Astrocyte of the cerebellum (primary cell): Measurements from ENCODE around the gene IL19.

ENCODE experiments used
- DNase-seq: peaks from one replicate; pipeline ENCODE4 v3.0.0-alpha.2; 2011; ENCODE audit warnings: low read depth
- H3K4me3 ChIP-seq: 2 replicates; pipeline ENCODE4 v1.5.1; 2011; ENCODE audit warnings: mild to moderate bottlenecking, low read depth, low read length, moderate library complexity
- in situ Hi-C: cut with HindIII; loops from 2 replicates; pipeline ENCODE4 v1.10.0; 2017; ENCODE audit warnings: low sequenced_read_pairs
- TF ChIP-seq, protein P1 (sequence below): IDR thresholded peaks from 2 replicates; pipeline ENCODE4 v1.5.1; 2012; ENCODE audit warnings: low read length, low read depth, moderate library complexity, mild to moderate bottlenecking; ENCODE audit errors: missing control alignments

Gene IL19

DNA sequence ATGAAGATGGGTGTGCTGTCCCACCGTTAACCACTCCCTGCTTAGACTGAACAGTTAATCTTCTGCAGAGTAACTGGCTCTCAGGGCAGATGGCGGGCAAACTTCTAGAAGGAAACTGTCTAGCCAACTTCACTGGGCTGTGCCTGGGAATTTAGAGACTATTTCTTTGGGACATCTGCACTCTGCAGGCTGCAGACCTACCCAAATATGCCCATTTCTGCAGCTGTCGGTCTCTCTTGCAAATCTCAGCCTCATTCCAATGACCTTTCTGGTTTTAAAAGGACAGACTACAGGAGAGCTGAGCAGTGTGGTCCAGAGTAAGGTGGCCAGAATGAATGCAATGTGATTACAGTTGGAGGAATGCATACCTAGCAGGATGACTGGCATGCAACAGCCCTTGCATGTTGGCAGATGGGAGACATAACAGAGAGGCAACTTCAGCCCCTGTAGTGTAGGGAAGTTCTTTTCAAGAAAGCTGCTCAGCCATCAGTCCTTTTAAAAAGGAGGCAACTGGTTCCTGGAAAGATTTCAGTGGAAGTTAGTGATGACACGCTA is 68.5 kb downstream of the IL19 start:
- DNase-seq: no peak
- TF ChIP-seq, protein P1, sequence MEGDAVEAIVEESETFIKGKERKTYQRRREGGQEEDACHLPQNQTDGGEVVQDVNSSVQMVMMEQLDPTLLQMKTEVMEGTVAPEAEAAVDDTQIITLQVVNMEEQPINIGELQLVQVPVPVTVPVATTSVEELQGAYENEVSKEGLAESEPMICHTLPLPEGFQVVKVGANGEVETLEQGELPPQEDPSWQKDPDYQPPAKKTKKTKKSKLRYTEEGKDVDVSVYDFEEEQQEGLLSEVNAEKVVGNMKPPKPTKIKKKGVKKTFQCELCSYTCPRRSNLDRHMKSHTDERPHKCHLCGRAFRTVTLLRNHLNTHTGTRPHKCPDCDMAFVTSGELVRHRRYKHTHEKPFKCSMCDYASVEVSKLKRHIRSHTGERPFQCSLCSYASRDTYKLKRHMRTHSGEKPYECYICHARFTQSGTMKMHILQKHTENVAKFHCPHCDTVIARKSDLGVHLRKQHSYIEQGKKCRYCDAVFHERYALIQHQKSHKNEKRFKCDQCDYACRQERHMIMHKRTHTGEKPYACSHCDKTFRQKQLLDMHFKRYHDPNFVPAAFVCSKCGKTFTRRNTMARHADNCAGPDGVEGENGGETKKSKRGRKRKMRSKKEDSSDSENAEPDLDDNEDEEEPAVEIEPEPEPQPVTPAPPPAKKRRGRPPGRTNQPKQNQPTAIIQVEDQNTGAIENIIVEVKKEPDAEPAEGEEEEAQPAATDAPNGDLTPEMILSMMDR: no peak
- no peak overlapping the region for H3K4me3 ChIP-seq
- in situ Hi-C loops: no loop called here

DNA sequence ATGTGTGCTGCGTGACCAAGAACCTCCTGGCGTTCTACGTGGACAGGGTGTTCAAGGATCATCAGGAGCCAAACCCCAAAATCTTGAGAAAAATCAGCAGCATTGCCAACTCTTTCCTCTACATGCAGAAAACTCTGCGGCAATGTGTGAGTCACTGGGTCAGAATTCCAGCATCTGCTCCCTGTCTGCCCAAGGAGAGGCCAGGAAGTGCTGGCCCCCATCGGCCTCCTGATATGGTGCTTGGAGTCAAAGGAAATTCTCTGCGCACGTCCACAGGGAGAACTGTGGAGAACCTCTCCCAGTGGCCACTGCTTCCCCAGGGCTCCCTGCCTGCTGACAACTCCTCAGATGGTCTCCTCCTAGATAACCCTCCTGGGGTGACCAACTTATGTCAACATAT is 69.3 kb downstream of the IL19 start:
- no peak overlapping the region for H3K4me3 ChIP-seq
- TF ChIP-seq, protein P1: no peak
- in situ Hi-C loops: no loop called here
- DNase-seq: peak; percentile 26

DNA sequence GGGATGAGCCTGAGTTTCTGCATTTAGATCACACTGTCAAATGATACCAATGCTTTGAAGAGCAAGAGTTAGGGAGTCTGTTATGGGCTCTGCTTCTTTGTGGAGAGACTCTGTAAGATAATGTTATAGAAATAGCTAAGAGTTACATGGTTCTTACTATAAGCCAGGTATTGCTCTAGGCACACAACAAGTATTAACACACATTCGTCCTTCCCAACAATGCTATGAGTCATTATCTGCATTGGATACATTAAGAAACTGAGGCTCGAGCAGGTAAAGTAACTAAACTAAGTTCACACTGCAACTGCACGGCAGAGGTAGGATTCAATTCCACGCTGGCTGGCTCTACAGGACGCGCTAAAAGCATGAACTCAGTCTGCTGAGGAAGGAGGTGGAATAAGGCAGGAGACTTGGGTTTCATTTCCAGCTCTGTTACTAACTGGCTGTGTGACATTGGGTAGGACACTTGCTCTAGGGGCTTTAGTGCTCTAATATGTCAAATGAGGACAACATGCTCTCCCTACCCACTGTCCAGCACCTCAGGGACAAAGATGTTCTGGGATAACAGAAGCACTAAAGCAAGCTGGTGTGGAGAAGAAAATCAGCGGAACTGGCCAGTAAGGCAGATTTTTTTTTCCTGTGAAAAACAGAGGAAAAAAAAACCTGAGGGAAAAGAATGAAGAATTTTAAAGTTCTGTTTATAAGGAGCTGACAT is 71.2 kb downstream of the IL19 start:
- H3K4me3 ChIP-seq: no peak overlapping the region
- TF ChIP-seq, protein P1: no peak
- in situ Hi-C loops: no loop called here
- no peak for DNase-seq

DNA sequence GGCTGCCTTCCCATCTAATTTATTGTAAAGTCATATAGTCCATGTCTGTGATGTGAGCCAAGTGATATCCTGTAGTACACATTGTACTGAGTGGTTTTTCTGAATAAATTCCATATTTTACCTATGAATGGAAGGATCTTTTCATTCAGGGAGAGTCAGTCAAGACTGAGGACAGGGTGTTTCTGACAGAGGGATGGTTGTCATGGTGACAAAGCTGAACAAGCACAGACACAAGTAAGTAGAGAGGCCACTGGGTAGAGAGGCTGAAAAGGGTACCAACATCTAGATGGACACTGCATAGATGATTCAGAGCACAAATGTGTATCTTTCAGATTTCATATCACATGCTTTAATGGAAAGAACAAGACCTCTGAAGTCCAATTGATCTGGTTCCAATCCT is 72.3 kb downstream of the IL19 start:
- DNase-seq: no peak
- no peak overlapping the region for H3K4me3 ChIP-seq
- TF ChIP-seq, protein P1: no peak
- in situ Hi-C loops: no loop called here

DNA sequence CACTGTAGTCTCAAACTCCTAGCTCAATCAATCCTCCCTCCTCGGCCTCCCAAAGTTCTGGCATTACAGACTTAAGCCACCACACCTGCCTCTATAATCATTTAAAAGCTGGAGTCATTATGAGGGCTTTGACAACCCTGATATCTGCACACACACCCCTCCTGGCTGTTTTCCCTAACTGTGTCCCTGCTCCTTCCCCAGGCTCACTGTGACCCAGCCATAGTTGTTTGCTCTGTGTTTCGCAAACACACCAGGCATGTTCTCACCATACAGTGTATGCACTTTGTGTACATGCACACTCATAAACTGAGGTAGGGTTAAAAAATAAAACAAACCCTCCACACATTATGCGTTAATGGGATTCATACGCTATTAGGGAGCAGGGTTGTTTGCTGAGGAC is 73.1 kb downstream of the IL19 start:
- in situ Hi-C loops: no loop called here
- TF ChIP-seq, protein P1: no peak

DNA sequence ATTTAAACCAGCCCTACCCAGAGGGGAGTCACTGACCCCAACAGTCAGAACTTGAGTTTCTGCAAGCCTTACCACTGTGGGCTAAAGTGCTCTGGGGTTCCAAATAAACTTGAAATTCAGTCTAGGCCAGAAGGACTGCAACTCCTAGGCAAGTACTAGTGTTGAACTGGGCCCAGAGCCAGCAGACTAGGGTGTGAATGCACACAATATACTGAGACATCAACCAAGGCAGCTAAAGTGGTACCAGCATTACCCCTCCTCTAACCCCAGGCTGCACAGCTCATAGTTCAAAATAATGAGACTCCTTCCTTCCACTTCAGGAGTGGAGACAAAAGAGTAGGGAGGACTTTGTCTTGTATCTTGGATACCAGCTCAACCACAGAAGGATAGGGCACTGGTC is 75.9 kb downstream of the IL19 start:
- DNase-seq: no peak
- in situ Hi-C loops: no loop called here
- no peak overlapping the region for H3K4me3 ChIP-seq
- TF ChIP-seq, protein P1: no peak

More for the DNA sequence above, 73.1 kb downstream of the IL19 start:
- no peak for DNase-seq
- no peak overlapping the region for H3K4me3 ChIP-seq
